Neural progenitor cell (in vitro differentiated cells): ENCODE data around the gene GNG7.

Experiments used
- EZH2 ChIP-seq: fragments of 200-600 bp; sonication (generic); IDR thresholded peaks from 2 replicates; pipeline ENCODE4 v1.6.1; 2017; ENCODE audit warnings: antibody characterized with exemption, mild to moderate bottlenecking, moderate library complexity
- EZH2phosphoT487 ChIP-seq: fragments of 200-600 bp; sonication (generic); IDR thresholded peaks from 2 replicates; pipeline ENCODE4 v1.6.1; 2017; ENCODE audit warnings: antibody characterized with exemption
- TF ChIP-seq, protein P1 (sequence below): fragments of 200-600 bp; sonication (generic); IDR thresholded peaks from 2 replicates; pipeline ENCODE4 v1.5.1; 2017; ENCODE audit warnings: antibody characterized with exemption, mild to moderate bottlenecking

DNA sequence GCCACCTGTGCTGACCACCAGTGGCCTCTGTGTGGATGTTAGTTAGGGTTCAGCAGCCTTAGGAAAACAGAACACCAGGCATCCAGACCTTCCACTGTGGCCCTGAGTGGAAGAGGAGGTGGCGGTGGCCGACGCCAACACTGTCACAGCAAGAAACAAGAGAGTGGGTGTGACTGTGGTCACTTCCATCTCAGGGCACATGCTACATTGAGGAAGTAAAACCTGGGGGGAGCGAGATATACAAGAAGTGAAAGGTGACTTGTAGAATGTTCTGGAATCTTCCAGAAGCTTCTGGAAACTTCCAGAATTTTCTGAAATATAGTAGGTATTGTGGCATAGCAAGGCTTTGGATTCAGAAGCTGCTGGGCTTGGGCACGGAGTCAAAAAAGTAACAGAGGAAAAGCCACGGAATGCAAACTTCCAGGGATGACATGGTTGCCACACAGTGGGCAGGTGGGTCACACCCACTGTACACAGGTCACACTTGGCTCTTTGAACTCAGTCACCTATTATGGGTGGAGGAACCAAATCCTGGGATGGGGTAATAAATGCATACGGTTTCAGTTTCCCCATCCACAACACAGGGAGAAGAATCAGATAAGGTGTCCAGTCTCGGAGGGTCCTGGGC lies 24.3 kb downstream of the GNG7 start:
- TF ChIP-seq, protein P1, sequence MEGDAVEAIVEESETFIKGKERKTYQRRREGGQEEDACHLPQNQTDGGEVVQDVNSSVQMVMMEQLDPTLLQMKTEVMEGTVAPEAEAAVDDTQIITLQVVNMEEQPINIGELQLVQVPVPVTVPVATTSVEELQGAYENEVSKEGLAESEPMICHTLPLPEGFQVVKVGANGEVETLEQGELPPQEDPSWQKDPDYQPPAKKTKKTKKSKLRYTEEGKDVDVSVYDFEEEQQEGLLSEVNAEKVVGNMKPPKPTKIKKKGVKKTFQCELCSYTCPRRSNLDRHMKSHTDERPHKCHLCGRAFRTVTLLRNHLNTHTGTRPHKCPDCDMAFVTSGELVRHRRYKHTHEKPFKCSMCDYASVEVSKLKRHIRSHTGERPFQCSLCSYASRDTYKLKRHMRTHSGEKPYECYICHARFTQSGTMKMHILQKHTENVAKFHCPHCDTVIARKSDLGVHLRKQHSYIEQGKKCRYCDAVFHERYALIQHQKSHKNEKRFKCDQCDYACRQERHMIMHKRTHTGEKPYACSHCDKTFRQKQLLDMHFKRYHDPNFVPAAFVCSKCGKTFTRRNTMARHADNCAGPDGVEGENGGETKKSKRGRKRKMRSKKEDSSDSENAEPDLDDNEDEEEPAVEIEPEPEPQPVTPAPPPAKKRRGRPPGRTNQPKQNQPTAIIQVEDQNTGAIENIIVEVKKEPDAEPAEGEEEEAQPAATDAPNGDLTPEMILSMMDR, result no peak
- TF ChIP-seq EZH2phosphoT487 (no peak), EZH2 (no peak)
